H1 (cell line): ENCODE results near the gene MARCHF10. TPM values are rescaled to one million over a fixed set of nuclear protein-coding genes. Genes with fewer than 3 reads are reported as not detected.
A peak's percentile ranks its signal among the peaks of the same experiment; 100 is the strongest.

ENCODE experiments used
- CTCF ChIA-PET: fragments of 300-600 bp; sonication (Branson Sonifier 250); formaldehyde crosslinking; loops from one replicate; lab custom pipeline; 2021; ENCODE audit not compliant: partially characterized antibody; lab: Charles Lee
- POLR2A ChIA-PET: fragments of 300-600 bp; sonication (Branson Sonifier 250); formaldehyde crosslinking; loops from one replicate; lab custom pipeline; 2021; ENCODE audit warnings: inconsistent platforms; ENCODE audit not compliant: partially characterized antibody; lab: Charles Lee
- DNase-seq, 2 experiments: peaks; one replicate each; pipeline versions ENCODE4 v3.0.0 to v3.0.0-alpha.2; 2010 to 2022; ENCODE audit warnings: low spot score in 2 of 2, low read depth in 1 of 2, mixed read lengths in 1 of 2
- FAIRE-seq: peaks from 2 replicates; lab custom pipeline; 2011; peaks lifted over from hg19 to GRCh38; lab: Jason Lieb, UNC
- H2AFZ ChIP-seq: 2 replicates; pipeline ENCODE4 v1.8.1; 2012; ENCODE audit warnings: low read length, inconsistent platforms
- H2AK5ac ChIP-seq: 2 replicates; pipeline ENCODE4 v1.6.1; 2013; ENCODE audit warnings: low read depth, low read length
- H2BK120ac ChIP-seq: replicated peaks from 2 replicates; pipeline ENCODE3; 2013; ENCODE audit warnings: low read depth, low read length, inconsistent platforms
- H2BK12ac ChIP-seq: 2 replicates; pipeline ENCODE4 v1.6.1; 2013; ENCODE audit warnings: low read depth, low read length
- H2BK15ac ChIP-seq: 2 replicates; pipeline ENCODE4 v1.6.1; 2013; ENCODE audit warnings: low read length
- H2BK20ac ChIP-seq: 2 replicates; pipeline ENCODE4 v1.6.1; 2013; ENCODE audit warnings: low read length
- H2BK5ac ChIP-seq: 2 replicates; pipeline ENCODE4 v1.6.1; 2013; ENCODE audit warnings: low read depth, low read length
- H3K14ac ChIP-seq: 2 replicates; pipeline ENCODE4 v1.6.1; 2013; ENCODE audit warnings: inconsistent platforms; ENCODE audit not compliant: insufficient read length
- H3K18ac ChIP-seq: 2 replicates; pipeline ENCODE4 v1.6.1; 2013; ENCODE audit warnings: low read length; ENCODE audit errors: extremely low read depth
- H3K23ac ChIP-seq: 2 replicates; pipeline ENCODE4 v1.6.1; 2013; ENCODE audit warnings: inconsistent platforms; ENCODE audit not compliant: insufficient read length
- H3K23me2 ChIP-seq: 2 replicates; pipeline ENCODE4 v1.6.1; 2013; ENCODE audit warnings: low read depth, low read length
- H3K27ac ChIP-seq: 2 replicates; pipeline ENCODE4 v1.6.1; 2011; ENCODE audit warnings: low read depth, low read length, inconsistent platforms
- H3K27me3 ChIP-seq, 4 experiments: replicated peaks in 1 of 4; 1 replicate in 1 of 4; 2 replicates in 3 of 4; pipeline versions ENCODE4 v1.6.1 to v1.8.1; 2011 to 2013; ENCODE audit warnings: low read length in 3 of 4, mild to moderate bottlenecking in 3 of 4, inconsistent platforms in 2 of 4, mixed read lengths in 2 of 4, moderate library complexity in 1 of 4; ENCODE audit not compliant: control insufficient read depth in 3 of 4, insufficient read depth in 3 of 4; ENCODE audit errors: extremely low read depth in 1 of 4
- H3K36me3 ChIP-seq, 4 experiments: 2 replicates each; pipeline versions ENCODE4 v1.6.1 to v1.8.1; 2011 to 2013; ENCODE audit warnings: mild to moderate bottlenecking in 4 of 4, low read length in 3 of 4, moderate library complexity in 2 of 4, control low read depth in 1 of 4, inconsistent platforms in 1 of 4; ENCODE audit not compliant: insufficient read depth in 4 of 4, control insufficient read depth in 2 of 4
- H3K4ac ChIP-seq: replicated peaks from 2 replicates; pipeline ENCODE3; 2013; ENCODE audit warnings: low read length, low read depth, mixed read lengths, inconsistent platforms; ENCODE audit not compliant: insufficient read length
- H3K4me1 ChIP-seq, 4 experiments: replicated peaks in 1 of 4; 1 replicate in 1 of 4; 2 replicates in 3 of 4; pipeline versions ENCODE4 v1.6.1 to v1.8.1; 2011 to 2013; ENCODE audit warnings: low read length in 3 of 4, inconsistent platforms in 2 of 4, mixed read lengths in 1 of 4; ENCODE audit not compliant: insufficient read depth in 4 of 4, control insufficient read depth in 3 of 4
- H3K4me2 ChIP-seq, 2 experiments: 2 replicates each; pipeline versions ENCODE4 v1.6.1 to v1.8.1; 2011 to 2013; ENCODE audit warnings: low read depth in 2 of 2, low read length in 2 of 2, control low read depth in 1 of 2, inconsistent platforms in 1 of 2, mild to moderate bottlenecking in 1 of 2; ENCODE audit not compliant: insufficient read depth in 1 of 2
- H3K4me3 ChIP-seq, 4 experiments: fragments of 200-600, 300-600 bp in 1 of 4; sonication (generic), shearing (Covaris generic), sonication (Bioruptor Twin) in 1 of 4; 2 replicates each; pipeline versions ENCODE4 v1.5.1 to v1.8.1; 2011 to 2016; ENCODE audit warnings: low read length in 4 of 4, low read depth in 3 of 4, control low read depth in 2 of 4, inconsistent platforms in 2 of 4, mild to moderate bottlenecking in 2 of 4, mixed read lengths in 1 of 4, moderate library complexity in 1 of 4; ENCODE audit not compliant: insufficient read depth in 2 of 4; ENCODE audit errors: extremely low read depth in 1 of 4
- H3K56ac ChIP-seq: replicated peaks from 2 replicates; pipeline ENCODE3; 2013; ENCODE audit warnings: low read depth, mild to moderate bottlenecking, mixed read lengths, low read length, inconsistent platforms; ENCODE audit not compliant: insufficient read length
- H3K79me1 ChIP-seq: 2 replicates; pipeline ENCODE4 v1.6.1; 2013; ENCODE audit warnings: low read depth, low read length, control low read depth
- H3K79me2 ChIP-seq, 2 experiments: 2 replicates each; pipeline versions ENCODE4 v1.6.1 to v1.8.1; 2012 to 2013; ENCODE audit warnings: low read length in 2 of 2, mild to moderate bottlenecking in 2 of 2, inconsistent platforms in 1 of 2; ENCODE audit not compliant: insufficient read depth in 2 of 2, control insufficient read depth in 1 of 2
- H3K9ac ChIP-seq, 4 experiments: replicated peaks in 1 of 4; 1 replicate in 1 of 4; 2 replicates in 3 of 4; pipeline versions ENCODE4 v1.6.1 to v1.8.1; 2011 to 2013; ENCODE audit warnings: low read depth in 3 of 4, low read length in 3 of 4, control low read depth in 2 of 4, mild to moderate bottlenecking in 2 of 4, moderate library complexity in 2 of 4, inconsistent platforms in 1 of 4; ENCODE audit errors: extremely low read depth in 1 of 4
- H3K9me3 ChIP-seq, 2 experiments: 2 replicates each; pipeline versions ENCODE4 v1.6.1 to v1.8.1; 2012 to 2013; ENCODE audit warnings: mild to moderate bottlenecking in 2 of 2, moderate library complexity in 2 of 2, control low read depth in 1 of 2, inconsistent platforms in 1 of 2, low read depth in 1 of 2, low read length in 1 of 2, mixed read lengths in 1 of 2; ENCODE audit not compliant: insufficient read depth in 2 of 2
- H4K20me1 ChIP-seq, 2 experiments: replicated peaks in 1 of 2; 2 replicates each; pipeline versions ENCODE3 to v1.8.1; 2011 to 2013; ENCODE audit warnings: inconsistent platforms in 2 of 2, low read length in 2 of 2, mild to moderate bottlenecking in 1 of 2; ENCODE audit not compliant: insufficient read depth in 2 of 2, control insufficient read depth in 1 of 2
- H4K5ac ChIP-seq: 2 replicates; pipeline ENCODE4 v1.6.1; 2013; ENCODE audit warnings: low read length, low read depth, mixed read lengths, inconsistent platforms; ENCODE audit not compliant: insufficient read length
- H4K8ac ChIP-seq: 2 replicates; pipeline ENCODE4 v1.8.0; 2013; ENCODE audit warnings: mild to moderate bottlenecking, moderate library complexity, low read length, inconsistent platforms; ENCODE audit not compliant: insufficient read depth; ENCODE audit errors: extremely low read depth
- H4K91ac ChIP-seq: replicated peaks from 2 replicates; pipeline ENCODE3; 2013; ENCODE audit warnings: low read length, mixed read lengths, inconsistent platforms; ENCODE audit not compliant: insufficient read length
- CREB1 ChIP-seq: IDR thresholded peaks from 2 replicates; pipeline ENCODE4 v1.6.1; 2012; ENCODE audit warnings: inconsistent platforms
- EGR1 ChIP-seq: IDR thresholded peaks from 2 replicates; pipeline ENCODE4 v1.6.1; 2011; ENCODE audit warnings: low read depth, low read length, borderline replicate concordance
- JUN ChIP-seq: IDR thresholded peaks from 2 replicates; pipeline ENCODE4 v1.6.1; 2011; ENCODE audit warnings: low read depth, mild to moderate bottlenecking, improper control_type of control experiment, low read length
- KDM4A ChIP-seq: IDR thresholded peaks from one replicate; pipeline ENCODE4 v1.7.1; 2012; ENCODE audit warnings: low read depth, mild to moderate bottlenecking, moderate library complexity, low read length, inconsistent platforms; ENCODE audit not compliant: severe bottlenecking
- POLR2A ChIP-seq, 2 experiments: IDR thresholded peaks; 1 replicate in 1 of 2; 2 replicates in 1 of 2; pipeline ENCODE4 v1.6.1; 2011; ENCODE audit warnings: low read depth in 2 of 2, low read length in 2 of 2, mild to moderate bottlenecking in 2 of 2; ENCODE audit errors: control extremely low read depth in 1 of 2
- POLR2AphosphoS5 ChIP-seq: IDR thresholded peaks from 2 replicates; pipeline ENCODE4 v1.6.1; 2011; ENCODE audit warnings: low read depth, low read length
- RFX5 ChIP-seq: IDR thresholded peaks from 2 replicates; pipeline ENCODE4 v1.6.1; 2011; ENCODE audit warnings: low read depth, low read length, improper control_type of control experiment, borderline replicate concordance
- RNF2 ChIP-seq: fragments of 200-900, 300-1000 bp; sonication (generic); IDR thresholded peaks from 2 replicates; pipeline ENCODE4 v1.7.1; 2016; ENCODE audit warnings: borderline replicate concordance, low read depth, mild to moderate bottlenecking, antibody characterized with exemption, low read length; ENCODE audit not compliant: poor library complexity, severe bottlenecking; ENCODE audit errors: missing control alignments
- SRF ChIP-seq: IDR thresholded peaks from 2 replicates; pipeline ENCODE4 v1.6.1; 2011; ENCODE audit warnings: mild to moderate bottlenecking, low read depth, low read length, moderate library complexity
- TAF1 ChIP-seq: IDR thresholded peaks from 2 replicates; pipeline ENCODE4 v1.6.1; 2011; ENCODE audit warnings: mild to moderate bottlenecking, low read depth, low read length
- TEAD4 ChIP-seq: IDR thresholded peaks from 2 replicates; pipeline ENCODE4 v1.6.1; 2012; ENCODE audit warnings: low read depth, low read length, inconsistent platforms, mixed read lengths
- ZNF274 ChIP-seq: IDR thresholded peaks from 2 replicates; pipeline ENCODE4 v1.7.0; 2012; ENCODE audit warnings: low read length, borderline replicate concordance; ENCODE audit errors: extremely low read depth
- WGBS, 2 experiments: shearing (Covaris generic) in 1 of 2; methylation state at CpG; one replicate each; pipeline versions ENCODE4 v1.1.6 to v1.1.7; 2013 to 2015; ENCODE audit warnings: low lambda C conversion rate in 2 of 2, mixed read lengths in 2 of 2, inconsistent platforms in 1 of 2, low coverage in 1 of 2, missing lambda C conversion rate in 1 of 2; ENCODE audit not compliant: insufficient replicate concordance in 2 of 2, insufficient coverage in 1 of 2, insufficient read length in 1 of 2; ENCODE audit errors: extremely low coverage in 1 of 2, missing lambda C conversion rate in 1 of 2; 5-methylcytosine and 5-hydroxymethylcytosine counted together
- polyA plus RNA-seq, 7 experiments: library from polyadenylated mRNA; depleted of rRNA in 3 of 7; stranded (reverse) in 5 of 7; unstranded in 2 of 7; fragments of >200 nt in 5 of 7; fragments of 200-250 nt in 2 of 7; gene quantifications; 1 replicate in 5 of 7; 2 replicates in 1 of 7; 4 replicates in 1 of 7; pipeline versions ENCODE4 v1.2.1 to v1.2.3, GENCODE V29; 2011 to 2013; ENCODE audit warnings: missing spikeins in 2 of 7, mixed read lengths in 2 of 7
- total RNA-seq: library from RNA; stranded (reverse); fragmentation: NEBNext Ultra II Directional; extraction: Animal tissue kit (Norgen Biotek cat#: 25700); gene quantifications from 2 replicates; pipeline ENCODE4 v1.2.1, GENCODE V29; 2021

Gene MARCHF10
- total and polyA plus RNA-seq, 2 of the 8 experiments (the other 6 are each of a cell fraction or from before 2014, with no cell fraction given), result 0.48 to 0.73 TPM

- Histone ChIP-seq H2BK12ac (no peak overlapping the region), H3K14ac (no peak overlapping the region), H3K36me3 (no peaks in the 10 kb centered on the region), H3K4me3 (no peak overlapping the region), H3K9ac (no peak overlapping the region), H2BK20ac (no peak overlapping the region), H3K56ac (no peak overlapping the region), H3K23me2 (no peaks in the 10 kb centered on the region; the same call in 1 of the 2 replicates), H2BK120ac (no peak overlapping the region), H3K4ac (no peak overlapping the region), H2AK5ac (no peak overlapping the region), H4K91ac (no peak overlapping the region), H3K23ac (no peak overlapping the region), H3K18ac (no peak overlapping the region), H3K9me3 (no peaks in the 10 kb centered on the region), H2AFZ (peak overlapping the region; percentile 76; the same call in 1 of the 2 replicates), H3K79me2 (no peaks in the 10 kb centered on the region), H3K4me2 (no peak overlapping the region), H3K27ac (no peak overlapping the region), H4K20me1 (no peaks in the 10 kb centered on the region), H2BK5ac (no peak overlapping the region), H3K27me3 (no peaks in the 10 kb centered on the region), H4K5ac (no peak overlapping the region)
- ChIA-PET CTCF (interaction anchor here (0.6 kb wide), 1 partner anchor 237 kb away, joined by 5 read pairs; no protein-coding TSS in a partner anchor), POLR2A (no interaction called here)
- DNase-seq, result no peak
- no peak for FAIRE-seq
- WGBS, 2 experiments, result 76% methylated on average over 5 of the region's 5 CpGs; no CpG with 5 or more reads in 1 of the 2 experiments
- TF ChIP-seq RNF2 (no peak), JUN (no peak), SRF (no peak), CREB1 (no peak), EGR1 (no peak), TAF1 (no peak), KDM4A (no peak), POLR2AphosphoS5 (no peak), ZNF274 (no peak), RFX5 (no peak), TEAD4 (no peak), POLR2A (IDR thresholded peaks at IDR 0.05; ENCODE audit: control extremely low read depth in 1 of 2, low read depth in 2 of 2, low read length in 2 of 2) (no peak)
- TF ChIP-seq, all 59 proteins: peak for 0
- Histone ChIP-seq H2BK15ac (no peak overlapping the region), H4K8ac (no peak overlapping the region), H3K79me1 (no peaks in the 10 kb centered on the region), H3K4me1 (no peaks in the 10 kb centered on the region)
Measured at GRCh38 chr17:62855156-62855555, 47.0 kb upstream of the MARCHF10 start.
